GM03348 (cell line): ENCODE data around the gene CD4.
"Not testable (repeated sequence)": the region's sequence is repeated elsewhere in the genome, so short reads cannot be mapped to it uniquely, and the experiment has no call there.

ENCODE experiments used
- DNase-seq: peaks from one replicate; pipeline ENCODE4 v3.0.0; 2012; ENCODE audit warnings: low spot score

The CD4 gene

GRCh38 chr12:6847676-6848075 is 58.3 kb downstream of the CD4 start:
- no peak for DNase-seq

GRCh38 chr12:6849427-6849826 is 60.1 kb downstream of the CD4 start:
- DNase-seq = no peak

- DNase-seq = no peak
Measured at GRCh38 chr12:6849976-6850560, 60.7 kb downstream of the CD4 start.

GRCh38 chr12:6850796-6851152 is 61.4 kb downstream of the CD4 start:
- no peak for DNase-seq

DNA sequence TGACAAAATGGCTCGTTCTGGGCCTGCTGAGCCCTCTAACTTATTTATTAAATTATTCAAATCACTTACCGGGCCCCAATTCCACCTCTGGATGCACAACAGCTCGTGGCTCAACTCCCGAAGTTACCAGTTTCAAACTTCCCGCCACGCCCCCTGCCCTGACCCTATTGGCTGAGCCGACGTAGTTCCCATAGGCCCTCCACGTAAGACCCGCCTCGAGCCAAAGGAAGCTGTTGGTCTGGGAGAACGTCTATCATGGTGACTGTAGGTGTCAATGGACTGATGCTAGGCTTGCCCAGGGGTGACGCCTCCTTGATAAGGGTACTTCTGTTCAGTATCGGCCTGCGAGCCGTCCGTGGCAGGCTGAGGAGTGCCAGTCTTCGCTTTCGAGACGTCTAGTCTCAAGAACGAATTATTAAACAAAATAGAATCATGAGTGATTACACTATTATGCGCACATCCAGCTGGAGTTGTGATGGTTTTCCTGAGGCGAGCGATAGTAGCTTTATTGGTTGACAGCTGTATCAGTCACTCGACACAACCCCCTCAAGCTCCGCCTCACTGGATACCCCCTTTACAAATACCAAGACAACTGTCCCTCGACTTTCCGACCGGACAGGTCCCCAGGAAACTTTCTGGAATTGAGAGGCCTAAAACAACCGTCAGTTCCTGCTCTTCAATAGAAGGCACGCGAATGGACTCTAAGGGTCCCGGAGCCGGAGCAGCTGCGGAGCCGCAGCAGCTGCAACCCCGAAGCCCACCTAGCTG is 62.0 kb downstream of the CD4 start, which contains the start of gene CDCA3:
CDCA3 (minus strand) TSS at position 134 of the 768 bp plus-strand sequence. CDS start 334 bp downstream, outside the sequence.
- peak; percentile 100 for DNase-seq

DNA sequence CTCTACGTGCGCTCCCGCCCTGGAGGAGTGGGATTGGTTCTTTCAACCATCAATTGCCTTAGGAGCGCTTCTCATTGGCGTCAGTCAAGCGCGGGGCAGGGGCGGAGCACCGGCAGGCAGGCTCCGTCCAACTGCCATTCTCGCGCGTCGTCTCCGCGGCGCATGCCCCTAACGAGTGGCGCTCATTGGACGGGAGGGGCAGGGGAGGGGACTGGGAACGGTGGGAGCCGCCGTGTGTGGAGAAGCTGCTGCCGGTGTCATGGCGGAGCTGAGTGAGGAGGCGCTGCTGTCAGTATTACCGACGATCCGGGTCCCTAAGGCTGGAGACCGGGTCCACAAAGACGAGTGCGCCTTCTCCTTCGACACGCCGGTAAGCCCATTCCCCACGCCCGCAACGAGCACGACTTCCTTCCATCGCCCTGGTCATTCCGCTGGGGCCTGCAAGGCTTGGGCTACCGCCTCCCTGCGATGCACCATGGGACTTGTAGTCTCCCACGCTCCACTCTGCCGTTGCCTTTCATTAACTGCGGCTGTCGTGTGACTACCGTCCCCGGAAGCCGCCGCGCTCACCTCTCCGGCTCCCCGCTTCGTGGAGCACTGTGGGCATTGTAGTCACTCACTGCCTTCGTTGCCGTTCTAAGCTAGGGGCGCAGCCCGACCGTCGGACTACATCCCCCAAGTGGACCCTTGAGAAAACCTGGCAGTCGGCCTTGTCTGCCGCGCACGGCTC is 62.8 kb downstream of the CD4 start, which contains the start of gene USP5:
USP5 (plus strand) TSS at position 230 of the 730 bp plus-strand sequence; CDS start at position 260, 30 bp downstream.
- peak; percentile 98 for DNase-seq

DNA sequence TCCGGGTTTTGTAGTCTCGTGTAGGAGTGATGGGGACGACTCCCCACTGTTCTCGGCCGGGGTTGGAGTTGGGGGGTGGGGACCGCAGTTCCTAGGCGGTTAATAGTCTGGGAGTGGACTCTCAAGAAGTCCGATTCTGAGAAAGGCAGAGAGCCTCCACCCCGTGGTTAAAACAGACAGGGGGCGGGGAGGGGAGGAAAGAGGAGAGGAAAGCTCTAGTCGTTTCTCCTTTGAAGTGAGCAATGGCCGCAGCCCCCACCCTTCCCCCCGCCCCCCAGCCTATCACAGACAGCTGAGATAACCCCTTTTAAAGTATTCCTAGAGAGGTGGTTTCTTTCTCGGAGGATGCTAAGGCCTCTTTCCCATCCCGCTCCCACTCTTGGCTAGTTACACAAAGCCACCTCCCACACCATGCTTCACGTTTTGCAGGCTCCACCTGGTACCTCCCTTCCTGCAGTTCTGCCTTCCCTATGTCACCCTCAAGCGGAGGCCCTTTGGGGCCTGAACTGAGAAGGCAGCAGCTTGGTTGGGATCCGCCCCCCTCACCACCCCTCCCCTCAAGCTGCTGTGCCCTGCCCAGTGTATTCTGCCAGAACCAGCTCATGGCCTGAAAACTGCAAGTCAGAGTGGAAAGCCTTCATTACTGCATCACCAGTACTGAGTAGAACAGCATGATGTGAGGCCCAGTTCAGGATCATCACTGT is 63.5 kb downstream of the CD4 start:
- peak; percentile 75 for DNase-seq

DNA sequence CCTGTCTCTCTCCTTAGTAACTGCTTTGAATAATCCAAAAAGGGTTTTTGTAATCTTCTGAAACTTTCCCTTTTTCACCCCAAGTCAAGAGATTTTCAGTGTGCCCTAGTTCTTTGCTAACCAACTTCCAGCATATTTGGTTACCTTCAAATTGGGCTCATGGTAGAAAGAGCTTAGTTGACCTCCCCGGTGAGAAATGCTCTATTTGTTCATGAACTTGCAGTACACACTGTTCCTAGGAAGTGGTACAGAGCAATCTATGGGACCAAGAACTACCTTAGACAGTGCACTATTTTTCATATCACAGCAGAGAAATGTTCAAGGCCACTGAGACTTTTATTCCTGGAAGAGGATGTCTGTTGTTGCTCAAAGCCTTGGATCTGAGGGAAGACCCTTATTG is 64.3 kb downstream of the CD4 start:
- DNase-seq = no peak

DNA sequence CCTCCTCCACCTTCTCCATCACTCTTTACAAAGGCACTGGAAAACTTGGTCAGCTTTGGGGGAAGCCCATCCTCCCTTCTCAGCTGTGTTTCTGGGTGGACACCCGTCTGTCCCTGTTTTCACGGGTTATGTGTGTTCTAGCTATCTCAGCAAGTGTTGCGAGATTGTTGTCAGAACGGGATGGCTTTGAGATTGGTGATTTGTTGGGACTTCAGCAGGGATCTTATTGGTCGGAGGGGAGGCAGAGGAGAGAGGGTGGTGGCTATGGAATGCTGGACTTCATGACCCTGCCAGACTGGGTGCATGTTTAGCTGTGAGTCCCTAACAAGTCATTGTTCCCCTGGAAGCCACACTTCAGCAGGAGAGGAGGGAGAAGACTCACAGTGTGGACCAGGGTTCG is 64.7 kb downstream of the CD4 start:
- DNase-seq = no peak

DNA sequence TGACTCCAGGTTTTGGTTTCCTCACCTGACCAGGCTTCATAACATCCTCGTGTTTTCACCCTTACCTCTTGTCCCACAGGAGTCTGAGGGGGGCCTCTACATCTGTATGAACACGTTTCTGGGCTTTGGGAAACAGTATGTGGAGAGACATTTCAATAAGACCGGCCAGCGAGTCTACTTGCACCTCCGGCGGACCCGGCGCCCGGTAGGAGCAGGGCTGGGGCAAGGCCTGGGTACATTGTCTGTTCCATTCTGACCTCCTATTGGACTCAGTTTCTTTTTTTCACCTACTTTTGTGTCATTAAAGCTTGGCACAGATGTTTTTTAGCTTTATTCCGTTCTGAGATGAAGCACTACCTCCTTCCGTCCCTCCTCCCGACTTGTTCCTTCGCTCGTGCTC is 66.0 kb downstream of the CD4 start:
- no peak for DNase-seq

DNA sequence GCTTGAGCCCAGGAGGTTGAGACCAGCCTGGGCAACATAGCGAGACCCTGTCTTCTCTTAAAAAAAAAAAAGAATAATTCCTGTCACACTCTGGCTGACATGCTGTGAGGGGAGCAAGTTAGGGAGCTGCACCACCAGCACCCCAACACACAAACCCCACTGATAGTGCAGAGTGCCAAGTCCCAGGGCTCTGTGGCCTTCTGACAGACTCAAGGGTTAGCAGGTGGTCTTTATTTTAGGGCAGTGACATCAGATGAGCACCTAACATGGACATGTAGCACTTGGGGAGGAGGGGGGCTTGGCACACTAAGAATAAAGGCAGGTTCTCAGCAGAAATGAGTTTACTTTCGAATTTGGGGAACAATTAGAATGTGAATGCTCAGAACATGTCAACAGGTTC is 69.5 kb downstream of the CD4 start:
- no peak for DNase-seq

- no peak for DNase-seq
Measured at GRCh38 chr12:6860116-6860515, 70.8 kb downstream of the CD4 start.

- DNase-seq = no peak
Measured at GRCh38 chr12:6860942-6861341, 71.6 kb downstream of the CD4 start.

DNA sequence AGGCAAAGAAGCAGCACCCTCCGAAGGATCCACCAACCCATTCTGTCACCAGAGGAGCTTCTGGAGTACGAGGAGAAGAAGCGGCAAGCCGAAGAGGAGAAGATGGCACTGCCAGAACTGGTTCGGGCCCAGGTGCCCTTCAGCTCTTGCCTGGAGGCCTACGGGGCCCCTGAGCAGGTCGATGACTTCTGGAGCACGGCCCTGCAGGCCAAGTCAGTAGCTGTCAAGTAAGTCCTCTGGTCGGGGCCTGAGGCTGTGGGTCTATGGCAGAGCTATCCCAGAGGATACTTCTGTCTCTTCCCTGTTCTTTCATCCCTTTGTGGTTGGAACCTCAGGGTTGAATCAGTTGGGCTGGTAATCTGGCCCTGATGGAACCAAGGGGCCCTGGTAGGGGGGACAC is 72.1 kb downstream of the CD4 start:
- DNase-seq = no peak

DNA sequence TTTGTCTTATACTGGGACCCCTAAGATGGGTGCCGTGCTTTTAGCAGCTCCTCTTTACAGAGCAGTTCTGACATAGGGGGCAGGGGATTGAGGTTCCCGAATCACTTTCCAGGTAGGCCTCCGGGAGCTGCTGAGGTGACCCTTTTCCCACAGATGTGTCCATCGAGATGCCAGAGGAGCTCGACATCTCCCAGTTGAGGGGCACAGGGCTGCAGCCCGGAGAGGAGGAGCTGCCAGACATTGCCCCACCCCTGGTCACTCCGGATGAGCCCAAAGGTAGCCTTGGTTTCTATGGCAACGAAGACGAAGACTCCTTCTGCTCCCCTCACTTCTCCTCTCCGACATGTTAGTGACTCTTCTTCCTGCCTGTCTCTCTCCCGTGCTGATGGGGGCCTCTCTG is 73.7 kb downstream of the CD4 start:
- no peak for DNase-seq

GRCh38 chr12:6863586-6864321 is 74.4 kb downstream of the CD4 start:
- no peak for DNase-seq

- not testable (repeated sequence) for DNase-seq
Measured at GRCh38 chr12:6865307-6865706, 76.0 kb downstream of the CD4 start.

GRCh38 chr12:6866163-6866919 is 77.0 kb downstream of the CD4 start:
- DNase-seq = no peak

- DNase-seq = peak; percentile 33
Measured at GRCh38 chr12:6866920-6867412, 77.6 kb downstream of the CD4 start.

- DNase-seq = peak; percentile 96
Measured at GRCh38 chr12:6867413-6868210, 78.3 kb downstream of the CD4 start, which contains the start of gene TPI1. Gene TPI1, plus strand, starts transcription at chr12:6867531. Its CDS starts 36 bp downstream, at chr12:6867567.
